Superior temporal gyrus (tissue), 1 donor: Measurements from ENCODE around the gene COBL.
A peak's percentile ranks its signal among the peaks of the same experiment; 100 is the strongest.

Experiments used
- DNase-seq: peaks from one replicate; pipeline ENCODE4 v3.0.0-alpha.2; 2016; ENCODE audit errors: extremely low spot score

Gene COBL

GRCh38 chr7:51080216-51080615, 236.4 kb downstream of the COBL start:
- DNase-seq: no peak

GRCh38 chr7:51079494-51079893, 237.1 kb downstream of the COBL start:
- DNase-seq: no peak

DNA sequence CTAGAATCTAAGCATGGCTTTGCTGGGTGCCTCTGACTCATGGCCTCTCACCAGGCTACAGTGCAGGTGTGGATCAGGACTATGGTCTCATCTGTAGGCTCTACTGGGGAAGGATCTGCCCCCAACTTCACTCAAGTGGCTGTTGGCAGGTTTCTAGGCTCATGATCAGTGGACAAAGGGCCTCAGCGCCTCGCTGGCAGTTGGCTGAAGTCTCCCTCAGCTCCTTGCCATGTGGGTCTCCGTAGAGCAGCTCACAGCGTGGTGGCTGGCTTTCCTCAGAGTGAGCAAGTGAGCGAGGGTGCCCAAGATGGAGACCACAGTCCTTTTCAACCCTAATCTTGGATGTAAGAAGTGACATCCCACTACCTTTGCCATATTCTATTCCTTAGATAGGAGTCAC, 238.0 kb downstream of the COBL start:
- DNase-seq: no peak

- DNase-seq: no peak
Measured at GRCh38 chr7:51077987-51078370, 238.6 kb downstream of the COBL start.

DNA sequence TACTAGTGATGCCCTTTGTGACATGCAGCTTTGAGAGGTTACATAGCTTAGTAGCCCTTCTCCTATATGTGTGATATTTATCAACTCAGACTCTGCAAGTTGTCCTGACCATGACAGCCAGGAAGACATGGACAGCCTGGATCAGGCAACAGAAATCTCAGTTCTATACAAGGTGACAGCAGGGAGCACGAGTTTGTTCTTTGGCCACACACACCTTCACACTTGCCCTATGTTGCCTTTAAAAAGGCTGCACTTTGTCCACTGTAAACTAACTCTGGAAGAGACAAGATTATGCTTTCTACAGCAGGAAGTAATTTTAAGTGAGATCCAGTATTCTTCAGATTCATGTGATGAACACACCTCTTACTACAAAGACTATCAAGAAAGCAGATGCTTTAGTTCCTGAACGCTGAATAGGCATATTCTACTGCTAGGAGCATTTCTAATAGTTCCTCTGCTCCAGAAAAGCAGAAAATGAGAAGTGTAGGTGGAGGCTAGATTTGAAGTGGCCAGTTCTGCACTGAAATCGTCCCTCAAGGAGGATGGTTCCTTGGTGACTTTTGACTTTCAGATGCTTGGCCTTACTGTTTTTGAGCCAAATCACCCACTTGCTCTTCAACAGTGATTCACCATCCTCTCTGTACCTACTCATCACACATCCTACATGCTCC, 239.2 kb downstream of the COBL start:
- peak; percentile 28 for DNase-seq

DNA sequence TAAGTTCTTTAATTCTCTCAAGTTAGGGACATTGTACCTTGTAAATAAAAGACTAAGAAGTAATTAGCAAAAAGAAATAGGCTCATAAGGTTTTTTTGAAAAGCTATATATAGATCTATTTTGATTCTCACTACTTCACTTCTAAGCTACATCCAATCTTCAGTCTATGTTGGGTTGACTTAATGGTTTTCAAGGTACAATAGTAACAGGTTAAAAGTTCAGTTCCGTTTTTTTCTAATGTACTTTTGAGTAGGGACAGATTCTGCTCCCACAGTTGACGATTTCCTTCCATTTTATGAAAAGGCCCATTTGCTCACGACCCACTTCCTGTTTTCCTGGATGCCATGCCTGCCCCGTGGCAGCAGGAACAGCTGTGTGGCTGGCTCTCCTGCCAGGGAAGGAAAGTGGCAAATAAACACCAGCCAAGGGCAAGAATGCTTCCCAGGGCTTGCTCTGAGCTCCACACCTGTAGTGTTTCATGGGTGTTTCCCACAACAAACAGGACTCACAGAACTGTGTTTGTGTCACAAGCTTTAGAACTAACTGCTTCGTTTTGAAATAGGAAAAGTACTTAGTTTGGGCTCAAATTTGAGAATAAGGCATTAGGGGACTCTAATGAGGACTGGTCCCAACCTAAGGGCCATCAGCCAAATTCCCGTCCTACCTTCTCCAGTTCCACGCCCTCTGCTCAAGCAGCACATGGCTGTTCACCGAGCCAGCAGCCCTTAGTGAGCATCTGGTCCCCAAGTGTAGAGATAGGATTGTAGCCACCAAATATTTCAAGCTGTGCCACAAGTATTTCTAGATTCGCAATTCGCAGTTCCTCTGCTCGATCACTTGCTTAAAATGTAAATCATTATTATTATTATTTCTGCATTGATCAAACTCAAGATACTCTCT, 240.7 kb downstream of the COBL start:
- DNase-seq: no peak

DNA sequence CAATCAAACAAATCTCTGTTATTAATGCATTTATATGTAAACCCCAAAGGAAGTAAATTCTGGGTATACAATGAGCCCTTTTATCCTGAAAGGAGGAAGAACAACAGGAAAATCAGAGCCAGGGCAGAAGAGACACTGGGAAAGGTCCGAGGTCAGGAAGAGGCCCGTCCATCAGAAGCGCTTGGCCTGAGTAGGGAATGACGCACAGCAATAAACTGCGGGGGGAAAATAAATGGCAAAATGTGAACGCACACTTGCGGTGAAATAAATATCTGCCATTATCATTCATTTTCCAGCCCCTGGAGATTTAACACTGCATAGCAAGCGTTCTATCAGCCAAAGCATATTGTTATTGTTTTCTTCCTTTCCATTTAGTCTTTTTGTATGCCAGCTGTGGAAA, 243.4 kb downstream of the COBL start:
- no peak for DNase-seq

- DNase-seq: no peak
Measured at GRCh38 chr7:51072281-51072680, 244.3 kb downstream of the COBL start.

DNA sequence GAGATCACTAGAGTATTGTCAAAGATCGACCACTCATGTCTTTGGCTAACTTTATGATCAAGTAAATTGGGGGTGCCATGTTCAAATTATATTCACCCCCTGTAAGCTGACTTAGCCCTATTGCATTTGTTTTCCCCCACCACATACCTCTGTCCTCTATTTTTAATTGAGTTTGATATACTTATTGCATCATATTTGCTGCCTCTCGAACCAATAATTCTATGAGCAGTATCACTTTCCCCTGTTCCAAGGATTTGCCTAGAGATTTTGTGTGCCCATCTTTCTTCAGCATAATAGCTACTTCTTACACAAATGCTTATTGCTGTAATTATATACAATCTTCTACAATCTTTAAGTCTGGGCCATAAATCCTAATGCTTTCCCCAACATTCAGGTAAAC, 245.2 kb downstream of the COBL start:
- no peak for DNase-seq

DNA sequence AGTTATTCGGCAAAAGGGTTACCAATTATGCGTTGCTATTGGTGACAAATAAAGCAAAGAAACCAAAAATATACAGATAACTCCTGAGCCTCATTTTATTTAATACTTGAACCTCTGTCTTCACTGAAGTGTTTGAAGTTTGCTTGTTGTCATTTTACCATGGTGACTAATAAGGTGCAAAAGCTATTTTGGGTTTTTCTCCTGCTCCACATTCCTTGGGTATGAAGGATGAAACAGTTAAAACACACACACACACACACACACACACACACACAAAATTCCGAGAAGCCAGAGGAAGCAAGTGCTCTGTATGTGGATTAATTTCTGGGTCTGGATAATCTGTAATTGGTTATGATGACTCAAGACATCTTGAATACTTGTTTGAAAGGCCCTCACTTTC, 246.5 kb downstream of the COBL start:
- DNase-seq: no peak

GRCh38 chr7:51069411-51070083, 247.1 kb downstream of the COBL start:
- peak; percentile 25 for DNase-seq

DNA sequence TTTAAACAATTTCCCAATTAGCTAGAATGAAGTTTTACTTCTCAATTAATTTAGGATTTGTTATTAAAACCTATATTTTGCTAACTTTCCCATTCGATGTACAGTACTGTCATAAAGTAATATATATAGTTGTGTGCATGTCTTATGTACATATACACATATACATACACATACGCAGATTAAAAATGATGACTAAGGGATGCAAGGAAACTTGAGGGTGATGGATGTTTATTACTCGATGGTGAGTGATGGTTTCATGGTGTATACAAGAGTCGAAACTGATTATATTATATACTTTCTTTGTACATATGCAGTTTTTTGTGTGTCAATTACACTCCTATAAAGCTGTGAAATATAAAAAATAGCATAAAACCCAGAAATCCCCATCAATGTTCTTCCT, 248.2 kb downstream of the COBL start:
- no peak for DNase-seq

DNA sequence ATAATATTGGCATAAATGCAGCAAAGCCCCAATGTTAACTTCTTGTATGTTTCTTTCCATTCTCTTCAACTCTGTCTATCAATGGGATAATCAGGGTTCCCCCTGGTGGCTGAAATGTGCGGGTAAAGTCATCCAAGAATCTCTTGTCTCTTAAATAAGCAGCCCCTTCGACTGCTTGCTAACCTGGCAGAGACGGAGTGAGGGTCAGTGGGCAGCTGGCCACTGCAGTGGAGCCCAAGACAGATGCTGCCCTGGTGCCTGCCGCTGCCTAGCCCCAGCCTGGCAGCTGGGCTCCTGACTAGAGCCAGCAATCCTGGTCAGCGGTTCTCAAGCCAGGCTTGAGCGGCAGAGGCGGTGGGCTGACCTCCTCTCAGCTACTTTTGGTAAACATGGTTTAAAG, 248.9 kb downstream of the COBL start:
- peak; percentile 91 for DNase-seq

DNA sequence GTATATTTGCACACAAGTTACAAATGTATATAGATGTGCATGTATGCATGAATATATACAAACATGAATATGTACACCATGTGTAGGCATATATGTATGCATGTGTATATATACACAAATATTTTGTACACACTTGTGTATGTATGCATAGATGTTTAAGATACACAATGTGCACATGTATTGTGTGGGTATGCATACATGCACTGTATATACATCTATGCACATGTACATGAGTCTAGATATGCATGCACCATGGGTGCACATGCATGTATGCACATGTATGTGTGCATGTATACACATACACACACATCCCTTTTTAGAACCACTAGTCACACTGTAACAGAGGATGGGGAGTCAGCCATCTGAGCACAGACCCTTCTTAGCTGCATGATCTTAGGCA, 249.4 kb downstream of the COBL start:
- DNase-seq: no peak

DNA sequence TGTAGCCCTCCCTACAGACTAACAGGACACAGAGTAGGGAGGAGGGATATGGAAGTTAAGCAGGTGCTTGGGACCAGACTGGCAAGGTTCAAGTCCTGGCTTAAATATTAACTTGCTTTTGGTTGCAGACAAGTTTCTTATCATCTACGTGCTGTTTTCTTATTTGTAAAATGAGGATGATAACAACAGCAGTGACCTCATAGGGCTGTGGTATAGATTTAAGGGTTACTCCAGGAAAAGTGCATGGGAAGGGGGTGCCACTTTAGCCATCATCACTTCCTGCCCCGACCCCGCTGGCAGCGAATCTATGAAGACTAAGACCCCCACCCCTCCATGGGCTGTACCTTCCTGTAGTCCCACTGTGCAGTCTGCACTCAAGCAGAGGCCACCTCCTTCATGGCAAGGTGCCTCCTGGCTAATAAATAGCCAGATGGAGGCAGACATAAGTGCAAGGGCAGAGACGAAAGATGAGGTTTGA, 250.2 kb downstream of the COBL start:
- no peak for DNase-seq

GRCh38 chr7:51065766-51066165, 250.8 kb downstream of the COBL start:
- no peak for DNase-seq

GRCh38 chr7:51064688-51065087, 251.9 kb downstream of the COBL start:
- no peak for DNase-seq

DNA sequence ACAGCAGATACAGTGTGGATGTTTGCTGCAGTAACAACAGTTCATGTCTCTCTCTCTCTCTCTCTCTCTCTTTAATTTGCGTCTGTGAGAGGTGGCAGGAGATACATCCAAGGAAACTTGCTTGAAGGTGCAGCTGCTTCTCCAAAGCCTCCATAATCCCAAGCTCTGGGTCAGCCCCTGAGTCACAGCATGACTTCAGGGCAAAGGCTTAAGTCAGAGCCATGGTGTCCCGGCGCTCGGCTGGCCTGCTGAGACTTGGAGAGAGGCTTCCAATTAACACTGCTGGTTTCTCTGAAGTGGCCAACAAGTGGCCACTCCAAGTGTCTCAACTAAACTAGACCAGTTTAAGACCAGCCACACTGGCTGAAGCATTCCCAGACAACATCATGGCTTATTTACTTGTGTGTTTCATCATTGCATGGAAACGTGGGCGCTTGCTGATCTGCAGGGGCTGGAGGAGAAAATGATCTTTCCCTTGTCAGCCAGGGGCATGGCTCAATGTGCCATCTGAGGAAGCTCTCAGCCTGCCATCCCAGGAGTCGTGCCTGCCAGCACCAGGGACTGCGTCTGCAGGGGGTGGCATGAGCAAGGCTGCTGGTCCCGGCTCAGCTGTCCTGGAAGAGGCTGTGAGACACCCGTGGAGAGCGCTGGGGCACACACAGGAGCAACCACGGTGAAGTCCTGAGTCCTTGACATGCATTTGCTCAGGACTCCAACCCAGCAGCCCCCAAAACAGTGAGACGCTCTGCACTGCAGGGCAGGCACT, 254.2 kb downstream of the COBL start:
- DNase-seq: peak; percentile 35

- DNase-seq: no peak
Measured at GRCh38 chr7:51060536-51060935, 256.1 kb downstream of the COBL start.

DNA sequence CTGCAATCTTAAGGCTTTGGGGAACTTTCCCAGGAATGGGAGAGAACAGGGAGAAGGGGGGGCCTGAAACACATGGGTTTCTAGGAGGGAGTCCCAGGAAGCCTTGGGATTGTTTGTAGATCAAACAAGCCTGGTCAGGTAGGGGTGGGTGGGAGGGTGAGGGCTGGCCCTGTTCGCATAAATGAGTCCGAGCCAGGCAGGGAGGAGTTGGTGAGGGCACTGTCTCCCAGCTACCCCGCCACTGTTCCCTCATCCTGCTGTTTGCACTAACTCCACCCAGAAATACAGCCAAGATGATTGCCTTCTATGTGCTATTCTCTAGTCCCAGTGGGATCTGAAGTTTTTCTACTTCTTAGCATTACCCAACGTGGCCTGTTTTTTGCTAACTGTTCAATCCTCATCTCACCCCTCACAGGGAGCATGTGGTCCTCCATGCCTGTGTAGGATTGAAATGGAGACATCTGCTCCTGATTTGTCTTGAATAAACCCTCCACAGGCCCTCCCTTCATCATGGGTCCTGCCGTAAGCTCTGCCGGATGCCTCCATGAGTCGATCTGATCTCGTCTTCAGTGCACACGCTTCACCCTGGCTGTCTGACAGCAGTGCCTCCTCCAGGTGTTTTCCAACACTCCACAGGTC, 257.0 kb downstream of the COBL start:
- DNase-seq: no peak

DNA sequence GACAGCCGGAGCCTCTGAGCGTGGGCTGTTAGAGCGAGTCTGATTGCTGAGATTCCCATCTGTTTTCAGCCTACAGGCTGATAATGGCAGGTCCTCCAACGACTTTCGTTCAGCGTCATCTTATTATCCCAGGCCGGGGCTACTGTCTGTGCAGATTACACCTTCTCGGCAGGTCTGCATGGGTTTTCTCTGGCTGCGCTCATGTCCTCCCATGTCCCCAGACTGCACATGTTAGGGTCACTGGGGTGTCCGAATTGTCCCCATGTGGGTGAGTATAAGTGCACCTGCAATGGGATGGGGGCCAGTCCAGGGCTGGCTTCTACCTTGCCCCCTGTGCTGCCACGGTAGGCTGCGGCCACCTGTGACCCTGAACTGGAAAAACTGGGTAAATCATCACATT, 257.8 kb downstream of the COBL start:
- peak; percentile 27 for DNase-seq
